HepG2 (cell line): Measurements from ENCODE around the gene ZNF433. TPM values are rescaled to one million over a fixed set of nuclear protein-coding genes. Genes with fewer than 3 reads are reported as not detected.

Experiments
- ATAC-seq: fragments of 200-7000 bp; cut with Tn5 transposase; 3 replicates; pipeline ENCODE4 v1.9.1; 2020; ENCODE audit warnings: mild to moderate bottlenecking, moderate library complexity
- BruUV-seq: library from RNA; stranded (reverse); fragments of 400-500 nt; replicated peaks from 2 replicates; lab custom pipeline; 2021; lab: Mats Ljungman, UMichigan
- CTCF ChIA-PET: fragments of 300-600 bp; formaldehyde crosslinking; extraction: SDS; loops from one replicate; lab custom pipeline; 2021; ENCODE audit warnings: low total read pairs, inconsistent platforms, low intra/inter-chr PET ratio; lab: Yijun Ruan, JAX
- POLR2A ChIA-PET: fragments of 350-600 bp; sonication (Branson Sonifier 250); formaldehyde crosslinking; loops from one replicate; lab custom pipeline; 2020; ENCODE audit warnings: antibody characterized with exemption, inconsistent platforms; lab: Yijun Ruan, JAX
- DNase-seq: peaks from one replicate; pipeline ENCODE4 v3.0.0-alpha.2; 2015; ENCODE audit warnings: low spot score
- FAIRE-seq: peaks from 3 replicates; lab custom pipeline; 2011; peaks lifted over from hg19 to GRCh38; lab: Jason Lieb, UNC
- H2AFZ ChIP-seq: one replicate; pipeline ENCODE4 v1.6.1; 2011; ENCODE audit warnings: low read length, inconsistent platforms
- H3K27ac ChIP-seq: fragments of 300-600 bp; 3 replicates; pipeline ENCODE4 v1.8.0; 2011; ENCODE audit warnings: mixed run types, mild to moderate bottlenecking, mixed read lengths, low read length, inconsistent platforms; ENCODE audit not compliant: insufficient read depth; ENCODE audit errors: extremely low read length
- H3K27me3 ChIP-seq, 2 experiments: fragments of 200-600 bp in 1 of 2; 2 replicates in 1 of 2; 3 replicates in 1 of 2; pipeline versions ENCODE4 v1.6.0 to v1.8.0; 2011; ENCODE audit warnings: low read length in 2 of 2, mild to moderate bottlenecking in 2 of 2, moderate library complexity in 2 of 2, inconsistent platforms in 1 of 2; ENCODE audit not compliant: insufficient read depth in 2 of 2, control insufficient read depth in 1 of 2
- H3K36me3 ChIP-seq, 2 experiments: fragments of 200-600 bp in 1 of 2; replicated peaks in 1 of 2; 2 replicates in 1 of 2; 3 replicates in 1 of 2; pipeline versions ENCODE4 v1.5.1 to v1.8.0; 2011; ENCODE audit warnings: low read length in 2 of 2, inconsistent platforms in 1 of 2; ENCODE audit not compliant: insufficient read depth in 2 of 2, control insufficient read depth in 1 of 2
- H3K4me1 ChIP-seq: 2 replicates; pipeline ENCODE4 v1.5.1; 2012; ENCODE audit warnings: low read length, inconsistent platforms; ENCODE audit not compliant: insufficient read depth
- H3K4me2 ChIP-seq: 2 replicates; pipeline ENCODE4 v1.6.0; 2011; ENCODE audit warnings: low read depth, low read length, inconsistent platforms
- H3K4me3 ChIP-seq, 3 experiments: fragments of 200-600 bp in 1 of 3; sonication (generic), shearing (Covaris generic) in 1 of 3; replicated peaks in 1 of 3; 2 replicates each; pipeline ENCODE4 v1.5.1; 2011 to 2016; ENCODE audit warnings: low read length in 3 of 3, inconsistent platforms in 2 of 3, low read depth in 2 of 3, mild to moderate bottlenecking in 2 of 3, control low read depth in 1 of 3, mixed read lengths in 1 of 3; ENCODE audit not compliant: insufficient read depth in 1 of 3
- H3K79me2 ChIP-seq: one replicate; pipeline ENCODE4 v1.6.1; 2011; ENCODE audit warnings: low read length, inconsistent platforms; ENCODE audit not compliant: insufficient read depth
- H3K9ac ChIP-seq: 2 replicates; pipeline ENCODE4 v1.6.0; 2011; ENCODE audit warnings: mild to moderate bottlenecking, low read depth, low read length, inconsistent platforms; ENCODE audit not compliant: insufficient read depth
- H3K9me3 ChIP-seq: 2 replicates; pipeline ENCODE4 v1.5.1; 2012; ENCODE audit warnings: mild to moderate bottlenecking, low read length
- H4K20me1 ChIP-seq: 2 replicates; pipeline ENCODE4 v1.6.0; 2011; ENCODE audit warnings: inconsistent platforms, mild to moderate bottlenecking, low read length, moderate library complexity; ENCODE audit not compliant: insufficient read depth
- FOSL2 ChIP-seq: sonication (generic); formaldehyde crosslinking; IDR thresholded peaks from 2 replicates; pipeline ENCODE4 v1.4.0; 2020; ENCODE audit warnings: missing genetic modification reagents
- FOXJ3 ChIP-seq: sonication (generic); formaldehyde crosslinking; IDR thresholded peaks from 2 replicates; pipeline ENCODE4 v1.4.0; 2020; ENCODE audit warnings: missing genetic modification reagents, mild to moderate bottlenecking, borderline replicate concordance
- SMAD1 ChIP-seq: sonication (generic); formaldehyde crosslinking; IDR thresholded peaks from 2 replicates; pipeline ENCODE4 v1.4.0; 2020; ENCODE audit warnings: missing genetic modification reagents, low read depth, mild to moderate bottlenecking, borderline replicate concordance
- ZNF367 ChIP-seq: sonication (generic); formaldehyde crosslinking; IDR thresholded peaks from 2 replicates; pipeline ENCODE4 v1.4.0; 2020; ENCODE audit warnings: missing genetic modification reagents, borderline replicate concordance
- ZNF615 ChIP-seq: sonication (generic); formaldehyde crosslinking; IDR thresholded peaks from 2 replicates; pipeline ENCODE4 v1.5.0; 2020; ENCODE audit warnings: mild to moderate bottlenecking, missing genetic modification reagents, borderline replicate concordance
- WGBS: methylation state at CpG from one replicate; pipeline ENCODE4 v1.1.6; 2017; ENCODE audit warnings: low lambda C conversion rate; 5-methylcytosine and 5-hydroxymethylcytosine counted together
- in situ Hi-C: cut with HindIII; loops from 2 replicates; pipeline ENCODE4 v1.10.0; 2017; ENCODE audit warnings: low pct_unique_long_range_greater_than_20kb; ENCODE audit not compliant: extremely low pct_ligation_motif_present
- intact Hi-C: fragments of 100-400 bp; cut with micrococcal nuclease; formaldehyde crosslinking; loops from one replicate; pipeline ENCODE4 v1.10.0; 2022; ENCODE audit not compliant: unreplicated experiment
- polyA plus RNA-seq, 8 experiments: library from polyadenylated mRNA; depleted of rRNA in 3 of 8; stranded (reverse) in 7 of 8; unstranded in 1 of 8; fragments of >200 nt; fragmentation: Illumina TruSeq in 4 of 8; extraction: Trizol in 4 of 8; gene quantifications; 2 replicates each; pipeline versions ENCODE4 v1.2.1 to v1.2.3, GENCODE V29; 2011 to 2016; ENCODE audit warnings: low read depth in 4 of 8, missing spikeins in 1 of 8, mixed read lengths in 1 of 8; ENCODE audit not compliant: insufficient read depth in 1 of 8
- total RNA-seq, 5 experiments: library from RNA; depleted of rRNA; stranded (reverse); fragments of >200 nt; fragmentation: Illumina TruSeq; extraction: Trizol; gene quantifications; 2 replicates each; pipeline ENCODE4 v1.2.3, GENCODE V29; 2016; ENCODE audit warnings: low read depth in 1 of 5
- TF ChIP-seq, protein P1 (sequence below): sonication (generic); formaldehyde crosslinking; IDR thresholded peaks from 2 replicates; pipeline ENCODE4 v1.4.0; 2020; ENCODE audit warnings: missing genetic modification reagents
- TF ChIP-seq, protein P2 (sequence below): sonication (generic); formaldehyde crosslinking; IDR thresholded peaks from 2 replicates; pipeline ENCODE4 v1.8.0; 2022; ENCODE audit warnings: low read depth, missing genetic modification reagents

Gene ZNF433
- total and polyA plus RNA-seq, 2 of the 13 experiments (the other 11 are each of a cell fraction or from before 2014, with no cell fraction given): 1.8 to 4.9 TPM

DNA sequence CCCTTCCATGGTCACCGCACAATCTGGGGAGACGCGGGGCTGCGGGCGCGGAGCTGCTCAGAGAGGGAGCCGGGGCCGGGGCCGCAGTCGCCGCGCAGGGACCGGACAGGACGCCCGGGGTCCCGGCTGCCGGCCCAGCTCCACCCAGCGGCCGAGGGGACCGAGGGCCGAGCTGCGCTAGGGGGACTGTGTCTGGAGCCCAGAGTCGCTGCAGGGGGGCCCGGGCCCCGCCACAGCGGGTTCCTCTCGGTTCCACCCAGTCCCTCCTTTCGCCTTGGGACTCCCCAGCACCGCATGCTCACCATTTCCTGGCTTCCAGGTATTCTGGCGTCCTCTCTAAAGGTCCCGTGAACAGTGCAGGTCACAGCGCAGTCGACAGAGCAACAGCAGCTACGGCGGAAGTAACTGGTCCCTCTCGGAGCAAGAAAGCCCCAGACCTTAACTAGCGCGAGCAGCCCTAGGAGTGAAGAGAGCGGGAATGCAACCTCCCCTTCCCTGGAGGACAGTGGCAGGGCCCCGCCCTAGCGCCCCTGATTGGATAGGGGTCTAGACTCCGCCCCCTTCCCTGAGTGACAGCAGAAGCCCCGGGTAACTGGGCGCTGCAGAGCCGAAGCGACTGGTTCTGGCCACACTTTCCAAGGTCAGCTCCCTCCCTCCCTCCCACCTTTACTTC is 17.2 kb upstream of the ZNF433 start, which contains the start of gene ZNF878 (continued):
- TF ChIP-seq, protein P1, sequence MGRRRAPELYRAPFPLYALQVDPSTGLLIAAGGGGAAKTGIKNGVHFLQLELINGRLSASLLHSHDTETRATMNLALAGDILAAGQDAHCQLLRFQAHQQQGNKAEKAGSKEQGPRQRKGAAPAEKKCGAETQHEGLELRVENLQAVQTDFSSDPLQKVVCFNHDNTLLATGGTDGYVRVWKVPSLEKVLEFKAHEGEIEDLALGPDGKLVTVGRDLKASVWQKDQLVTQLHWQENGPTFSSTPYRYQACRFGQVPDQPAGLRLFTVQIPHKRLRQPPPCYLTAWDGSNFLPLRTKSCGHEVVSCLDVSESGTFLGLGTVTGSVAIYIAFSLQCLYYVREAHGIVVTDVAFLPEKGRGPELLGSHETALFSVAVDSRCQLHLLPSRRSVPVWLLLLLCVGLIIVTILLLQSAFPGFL (CRISPR knock-in tag): no peak
- TF ChIP-seq ZNF615 (CRISPR knock-in tag): 0 out of 2 replicates have a peak, but pooled peaks have one; percentile 83
- no peak for TF ChIP-seq FOXJ3 (CRISPR knock-in tag)
- TF ChIP-seq, all 625 proteins: peak for 302

DNA sequence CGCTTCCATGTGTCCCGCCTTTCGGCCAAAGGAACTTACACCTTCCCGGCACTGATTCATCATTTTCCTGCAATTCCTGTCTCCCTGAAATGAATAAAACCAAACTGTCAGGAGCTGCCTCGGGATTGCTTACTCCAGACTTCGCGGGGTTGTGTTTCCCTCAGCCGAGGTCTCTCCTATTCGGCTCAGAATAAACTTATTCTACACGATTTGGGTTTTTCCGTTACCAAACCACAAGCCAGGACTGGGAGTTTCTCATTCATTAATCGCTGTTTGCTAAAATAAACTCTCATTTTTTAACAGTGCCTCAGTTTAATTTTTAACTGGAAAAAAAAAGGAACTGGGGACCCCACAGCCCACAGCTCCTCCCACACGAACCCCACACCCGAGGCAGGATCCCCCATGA is 16.6 kb upstream of the ZNF433 start:
- in situ Hi-C loops (no loop called here), intact Hi-C loops (loop anchor here (2.0 kb wide), 1 partner anchor 127 kb away; the partner anchor contains the start of gene ZNF700)
- ATAC-seq: peak; percentile 8; the same call in 1 of the 3 replicates
- H3K4me2 ChIP-seq: peak overlapping the region; percentile 84
- no peak for DNase-seq
- H3K4me3 ChIP-seq: peak overlapping the region; percentile 77 to 97 (median 90)
- 2% methylated on average over 14 of the region's 14 CpGs for WGBS
- POLR2A ChIA-PET: interaction anchor here (1.0 to 2.6 kb wide), 23 partner anchors 9 to 523 kb away, joined by 3 to 47 read pairs (median 5); partner anchors contain the start of genes ECSIT, ZNF136, ZNF20 and ZNF433
- H3K9ac ChIP-seq: peak overlapping the region; percentile 94
- H3K79me2 ChIP-seq: no peaks in the 10 kb centered on the region
- H3K4me1 ChIP-seq: peaks cover 50% of the 10 kb centered on the region
- no TSS peak for BruUV-seq
- FAIRE-seq: no peak
- H2AFZ ChIP-seq: no peak overlapping the region
- H3K36me3 ChIP-seq: no peaks in the 10 kb centered on the region
- TF ChIP-seq SMAD1 (CRISPR knock-in tag) (no peak), ZNF367 (CRISPR knock-in tag) (no peak), FOSL2 (CRISPR knock-in tag) (0 out of 2 replicates have a peak, but pooled peaks have one; percentile 27)
- TF ChIP-seq, protein P2, sequence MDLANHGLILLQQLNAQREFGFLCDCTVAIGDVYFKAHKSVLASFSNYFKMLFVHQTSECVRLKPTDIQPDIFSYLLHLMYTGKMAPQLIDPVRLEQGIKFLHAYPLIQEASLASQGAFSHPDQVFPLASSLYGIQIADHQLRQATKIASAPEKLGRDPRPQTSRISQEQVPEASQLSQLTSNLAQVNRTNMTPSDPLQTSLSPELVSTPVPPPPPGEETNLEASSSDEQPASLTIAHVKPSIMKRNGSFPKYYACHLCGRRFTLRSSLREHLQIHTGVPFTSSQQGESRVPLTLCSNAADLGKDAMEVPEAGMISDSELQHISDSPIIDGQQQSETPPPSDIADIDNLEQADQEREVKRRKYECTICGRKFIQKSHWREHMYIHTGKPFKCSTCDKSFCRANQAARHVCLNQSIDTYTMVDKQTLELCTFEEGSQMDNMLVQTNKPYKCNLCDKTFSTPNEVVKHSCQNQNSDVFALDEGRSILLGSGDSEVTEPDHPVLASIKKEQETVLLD: 0 out of 2 replicates have a peak, but pooled peaks have one; percentile 14
- H3K27me3 ChIP-seq: peaks cover 0 to 10% of the 10 kb centered on the region in 2 experiments; a peak in 2 of 5 replicates
- no peaks in the 10 kb centered on the region for H4K20me1 ChIP-seq
- H3K9me3 ChIP-seq: no peaks in the 10 kb centered on the region
- H3K27ac ChIP-seq: peak overlapping the region; percentile 93
- CTCF ChIA-PET: interaction anchor here (1.7 kb wide), 1 partner anchor 171 kb away, joined by 5 read pairs; no protein-coding TSS in a partner anchor
